ENCODE results near the gene CALML4. TPM values are rescaled to one million over a fixed set of nuclear protein-coding genes. Genes with fewer than 3 reads are reported as not detected.
A peak's percentile ranks its signal among the peaks of the same experiment; 100 is the strongest.

The CALML4 gene
- total RNA-seq, 1 experiment from 2014 or later = 19.5 TPM

DNA sequence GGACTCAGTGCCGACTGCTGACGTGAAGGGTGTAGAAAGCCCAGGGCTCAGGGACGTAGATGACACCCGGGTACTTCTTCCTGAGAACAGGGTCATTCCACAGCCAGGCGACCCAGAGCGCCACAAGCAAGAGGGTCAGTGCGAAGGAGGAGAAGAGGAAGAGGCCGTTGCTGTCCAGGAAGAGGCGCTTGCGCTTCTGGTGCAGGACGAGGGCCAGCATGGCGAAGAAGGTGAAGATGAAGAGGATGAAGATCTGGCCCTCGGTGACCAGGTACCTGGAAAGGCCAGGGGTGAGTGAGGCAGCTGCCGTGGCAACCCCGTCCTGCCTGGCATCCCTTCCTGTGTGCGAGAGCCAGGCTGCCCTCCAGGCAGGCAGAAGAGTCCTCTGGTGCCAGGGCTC is 3.0 kb upstream of the CALML4 start:
- BruUV-seq (replicated peaks) = no TSS peak
- DNase-seq = no peak
- peaks cover 16% of the 10 kb centered on the region for H3K36me3 Mint-ChIP-seq (ENCODE audit: insufficient read depth, unreplicated experiment)
- no peaks in the 10 kb centered on the region for H3K9me3 ChIP-seq
- TF ChIP-seq, protein P1, sequence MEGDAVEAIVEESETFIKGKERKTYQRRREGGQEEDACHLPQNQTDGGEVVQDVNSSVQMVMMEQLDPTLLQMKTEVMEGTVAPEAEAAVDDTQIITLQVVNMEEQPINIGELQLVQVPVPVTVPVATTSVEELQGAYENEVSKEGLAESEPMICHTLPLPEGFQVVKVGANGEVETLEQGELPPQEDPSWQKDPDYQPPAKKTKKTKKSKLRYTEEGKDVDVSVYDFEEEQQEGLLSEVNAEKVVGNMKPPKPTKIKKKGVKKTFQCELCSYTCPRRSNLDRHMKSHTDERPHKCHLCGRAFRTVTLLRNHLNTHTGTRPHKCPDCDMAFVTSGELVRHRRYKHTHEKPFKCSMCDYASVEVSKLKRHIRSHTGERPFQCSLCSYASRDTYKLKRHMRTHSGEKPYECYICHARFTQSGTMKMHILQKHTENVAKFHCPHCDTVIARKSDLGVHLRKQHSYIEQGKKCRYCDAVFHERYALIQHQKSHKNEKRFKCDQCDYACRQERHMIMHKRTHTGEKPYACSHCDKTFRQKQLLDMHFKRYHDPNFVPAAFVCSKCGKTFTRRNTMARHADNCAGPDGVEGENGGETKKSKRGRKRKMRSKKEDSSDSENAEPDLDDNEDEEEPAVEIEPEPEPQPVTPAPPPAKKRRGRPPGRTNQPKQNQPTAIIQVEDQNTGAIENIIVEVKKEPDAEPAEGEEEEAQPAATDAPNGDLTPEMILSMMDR (IDR thresholded peaks at IDR 0.05; ENCODE audit: insufficient read depth in 1 of 2, low read depth in 1 of 2, low read length in 1 of 2, severe bottlenecking in 1 of 2, unreplicated experiment in 1 of 2) = no peak
- no peaks in the 10 kb centered on the region for H3K36me3 ChIP-seq (ENCODE audit: control insufficient read depth, insufficient read depth, low read length)
- no peaks in the 10 kb centered on the region for H3K9me3 Mint-ChIP-seq (ENCODE audit: unreplicated experiment)
- no peak overlapping the region for H3K4me3 Mint-ChIP-seq (ENCODE audit: unreplicated experiment)
- H3K4me1 ChIP-seq = peaks cover 21% of the 10 kb centered on the region
- H3K27me3 Mint-ChIP-seq (ENCODE audit: insufficient read depth, unreplicated experiment) = no peaks in the 10 kb centered on the region
- H3K27me3 ChIP-seq (replicated peaks; ENCODE audit: control insufficient read depth, insufficient read depth, low read length) = no peaks in the 10 kb centered on the region
- ChIA-PET CTCF (no interaction called here), POLR2A (interaction anchor here (0.7 kb wide), 1 partner anchor 57 kb away, joined by 3 read pairs; no protein-coding TSS in a partner anchor)
- intact Hi-C loops (cut with micrococcal nuclease; ENCODE audit: unreplicated experiment) = no loop called here
- no peak overlapping the region for H3K4me3 ChIP-seq (ENCODE audit: low read depth, low read length)
- H3K4me1 Mint-ChIP-seq (ENCODE audit: low read depth, unreplicated experiment) = no peaks in the 10 kb centered on the region
- no peak overlapping the region for H3K27ac Mint-ChIP-seq (ENCODE audit: unreplicated experiment)

DNA sequence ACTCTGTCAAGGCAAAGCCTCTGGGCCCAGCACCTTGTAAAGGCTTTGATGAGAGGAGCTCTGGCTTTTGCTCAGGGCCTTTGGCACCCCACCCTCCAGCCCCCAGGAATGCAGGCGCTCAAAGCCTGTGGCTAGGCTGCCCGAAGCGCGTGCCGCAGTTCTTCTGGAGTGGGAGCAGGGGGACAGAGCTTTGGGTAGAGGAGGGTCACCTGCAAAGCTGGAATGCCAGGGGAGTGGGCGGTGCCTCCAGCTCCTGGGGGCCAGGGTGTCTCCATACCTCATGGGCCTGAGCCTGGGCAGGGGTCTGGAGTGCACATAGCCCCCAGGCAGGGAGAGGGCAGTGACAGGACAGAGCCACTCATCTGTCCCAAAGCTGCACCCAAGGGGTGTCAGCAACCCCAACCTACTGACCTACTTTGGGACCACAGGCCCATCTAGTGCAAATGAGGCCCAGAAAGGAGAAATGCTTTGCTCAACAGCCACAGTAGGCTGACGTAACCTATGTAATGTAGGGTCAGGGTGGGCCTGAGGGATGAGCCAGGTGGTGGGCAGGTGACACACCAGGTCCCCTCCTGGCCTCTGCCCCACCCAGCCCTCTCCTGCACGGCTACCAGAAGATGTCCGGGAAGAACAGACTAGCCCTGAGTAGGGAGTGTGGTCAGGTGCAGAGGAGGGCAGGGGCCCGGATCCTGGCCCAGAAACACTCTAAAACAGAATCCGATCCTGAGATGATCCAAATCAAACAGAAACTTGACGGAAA is 2.2 kb upstream of the CALML4 start:
- CTCF ChIA-PET = no interaction called here
- intact Hi-C loops (cut with micrococcal nuclease; ENCODE audit: unreplicated experiment) = no loop called here
- peak in 1 of 2 experiments; percentile 29 for DNase-seq
- Histone ChIP-seq H3K4me1 (peaks cover 21% of the 10 kb centered on the region), H3K9me3 (no peaks in the 10 kb centered on the region), H3K27me3 (replicated peaks; ENCODE audit: control insufficient read depth, insufficient read depth, low read length) (no peaks in the 10 kb centered on the region), H3K36me3 (ENCODE audit: control insufficient read depth, insufficient read depth, low read length) (no peaks in the 10 kb centered on the region), H3K4me3 (ENCODE audit: low read depth, low read length) (no peak overlapping the region)
- TF ChIP-seq, protein P1 (IDR thresholded peaks at IDR 0.05; ENCODE audit: insufficient read depth in 1 of 2, low read depth in 1 of 2, low read length in 1 of 2, severe bottlenecking in 1 of 2, unreplicated experiment in 1 of 2) = no peak
- BruUV-seq (replicated peaks) = TSS peak; percentile 15
- POLR2A ChIA-PET = no interaction called here
- peaks cover 13% of the 10 kb centered on the region for H3K36me3 Mint-ChIP-seq (ENCODE audit: insufficient read depth, unreplicated experiment)
- no peaks in the 10 kb centered on the region for H3K9me3 Mint-ChIP-seq (ENCODE audit: unreplicated experiment)
- no peaks in the 10 kb centered on the region for H3K27me3 Mint-ChIP-seq (ENCODE audit: insufficient read depth, unreplicated experiment)
- no peak overlapping the region for H3K4me3 Mint-ChIP-seq (ENCODE audit: unreplicated experiment)
- no peaks in the 10 kb centered on the region for H3K4me1 Mint-ChIP-seq (ENCODE audit: low read depth, unreplicated experiment)
- no peak overlapping the region for H3K27ac Mint-ChIP-seq (ENCODE audit: unreplicated experiment)

DNA sequence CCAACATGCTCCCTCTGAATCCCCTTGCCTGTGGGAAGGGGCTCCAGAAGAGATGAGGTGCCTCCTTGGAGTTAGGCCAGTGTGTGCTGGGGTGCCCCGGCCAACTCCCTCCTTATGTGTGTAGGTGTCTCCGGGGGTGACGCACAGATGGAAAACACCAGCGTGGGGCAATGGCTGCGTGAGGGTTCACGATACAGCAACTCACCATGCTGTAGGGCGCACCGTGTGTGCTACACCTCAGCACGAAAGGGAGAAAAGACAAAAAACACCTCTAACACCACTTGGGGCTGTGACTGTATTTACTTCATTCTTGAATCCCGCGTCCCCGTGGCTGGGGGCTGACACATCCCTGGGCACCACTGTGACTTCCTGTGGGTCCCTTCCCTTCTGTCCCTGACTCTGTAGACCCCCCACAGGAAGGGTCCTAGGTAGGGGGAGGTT is 1.6 kb upstream of the CALML4 start:
- H3K4me3 ChIP-seq (ENCODE audit: low read depth, low read length) = no peak overlapping the region
- H3K27me3 ChIP-seq (replicated peaks; ENCODE audit: control insufficient read depth, insufficient read depth, low read length) = no peaks in the 10 kb centered on the region
- TF ChIP-seq, protein P1 (IDR thresholded peaks at IDR 0.05; ENCODE audit: insufficient read depth in 1 of 2, low read depth in 1 of 2, low read length in 1 of 2, severe bottlenecking in 1 of 2, unreplicated experiment in 1 of 2) = no peak
- no peaks in the 10 kb centered on the region for H3K27me3 Mint-ChIP-seq (ENCODE audit: insufficient read depth, unreplicated experiment)
- H3K27ac Mint-ChIP-seq (ENCODE audit: unreplicated experiment) = no peak overlapping the region
- H3K4me1 Mint-ChIP-seq (ENCODE audit: low read depth, unreplicated experiment) = peaks cover 4% of the 10 kb centered on the region
- CTCF ChIA-PET = no interaction called here
- POLR2A ChIA-PET = no interaction called here
- intact Hi-C loops (cut with micrococcal nuclease; ENCODE audit: unreplicated experiment) = no loop called here
- peaks cover 13% of the 10 kb centered on the region for H3K36me3 Mint-ChIP-seq (ENCODE audit: insufficient read depth, unreplicated experiment)
- no peak for DNase-seq
- no peak overlapping the region for H3K4me3 Mint-ChIP-seq (ENCODE audit: unreplicated experiment)
- peaks cover 21% of the 10 kb centered on the region for H3K4me1 ChIP-seq
- H3K9me3 Mint-ChIP-seq (ENCODE audit: unreplicated experiment) = no peaks in the 10 kb centered on the region
- H3K9me3 ChIP-seq = no peaks in the 10 kb centered on the region
- H3K36me3 ChIP-seq (ENCODE audit: control insufficient read depth, insufficient read depth, low read length) = no peaks in the 10 kb centered on the region
- BruUV-seq (replicated peaks) = no TSS peak
